ENCODE results near the gene ITGAD.

ITGAD gene

GRCh38 chr16:31464348-31464769 is 71.2 kb downstream of the ITGAD start (continued):
- TF ChIP-seq ZNF629 (tag by site-specific recombination; IDR thresholded peaks at IDR 0.05): no peak

- no peak overlapping the region for H3K4me3 ChIP-seq (ENCODE audit: low read depth, low read length)
- no peak overlapping the region for H3K27ac ChIP-seq (ENCODE audit: extremely low read depth, low read depth, low read length)
- ChIA-PET CTCF (no interaction called here), POLR2A (no interaction called here)
- TF ChIP-seq AEBP2 (tag by site-specific recombination; IDR thresholded peaks at IDR 0.05; ENCODE audit: borderline replicate concordance) (no peak), ZNF658 (tag by site-specific recombination; IDR thresholded peaks at IDR 0.05) (no peak), ZSCAN30 (tag by site-specific recombination; IDR thresholded peaks at IDR 0.05) (no peak), SP7 (tag by site-specific recombination; IDR thresholded peaks at IDR 0.05) (no peak), ZNF211 (tag by site-specific recombination; IDR thresholded peaks at IDR 0.05; ENCODE audit: low read depth) (no peak), ZNF529 (tag by site-specific recombination; IDR thresholded peaks at IDR 0.05; ENCODE audit: insufficient replicate concordance) (no peak), ZNF292 (tag by site-specific recombination; IDR thresholded peaks at IDR 0.05; ENCODE audit: borderline replicate concordance, low read depth) (no peak), MYNN (tag by site-specific recombination; IDR thresholded peaks at IDR 0.05; ENCODE audit: borderline replicate concordance) (no peak), ZNF19 (tag by site-specific recombination; IDR thresholded peaks at IDR 0.05; ENCODE audit: low read depth) (no peak), ZFHX2 (tag by site-specific recombination; conservative IDR thresholded peaks at IDR 0.05) (no peak), KLF7 (tag by site-specific recombination; IDR thresholded peaks at IDR 0.05; ENCODE audit: borderline replicate concordance) (no peak), ZNF664 (tag by site-specific recombination; IDR thresholded peaks at IDR 0.05) (no peak), ZNF223 (tag by site-specific recombination; IDR thresholded peaks at IDR 0.05) (no peak), ZNF423 (tag by site-specific recombination; IDR thresholded peaks at IDR 0.05) (no peak), ZIC2 (tag by site-specific recombination; IDR thresholded peaks at IDR 0.05) (no peak), ZNF133 (tag by site-specific recombination; IDR thresholded peaks at IDR 0.05) (no peak), KLF17 (tag by site-specific recombination; IDR thresholded peaks at IDR 0.05) (no peak), ZNF548 (tag by site-specific recombination; IDR thresholded peaks at IDR 0.05) (no peak)
- no peaks in the 10 kb centered on the region for H3K4me1 ChIP-seq (ENCODE audit: control insufficient read depth, insufficient read depth, low read length)
- H3K9me3 ChIP-seq (ENCODE audit: control insufficient read depth, insufficient read depth, low read depth, low read length): no peaks in the 10 kb centered on the region
- H3K36me3 ChIP-seq (ENCODE audit: control insufficient read depth in 2 of 2, insufficient read depth in 1 of 2, low read length in 2 of 2): peaks cover 0 to 49% of the 10 kb centered on the region in 2 experiments; a peak in 2 of 3 replicates
Measured at GRCh38 chr16:31464781-31465260, 71.7 kb downstream of the ITGAD start.

GRCh38 chr16:31465788-31466370 is 72.7 kb downstream of the ITGAD start:
- Histone ChIP-seq H3K36me3 (ENCODE audit: control insufficient read depth in 2 of 2, insufficient read depth in 1 of 2, low read length in 2 of 2) (peaks cover 0 to 49% of the 10 kb centered on the region in 2 experiments; a peak in 2 of 3 replicates), H3K27ac (ENCODE audit: extremely low read depth, low read depth, low read length) (no peak overlapping the region), H3K4me3 (ENCODE audit: low read depth, low read length) (no peak overlapping the region), H3K9me3 (ENCODE audit: control insufficient read depth, insufficient read depth, low read depth, low read length) (no peaks in the 10 kb centered on the region), H3K4me1 (ENCODE audit: control insufficient read depth, insufficient read depth, low read length) (no peaks in the 10 kb centered on the region)
- CTCF ChIA-PET: no interaction called here
- POLR2A ChIA-PET: no interaction called here
- TF ChIP-seq ZBTB11 (tag by site-specific recombination; conservative IDR thresholded peaks at IDR 0.05; ENCODE audit: low read depth) (no peak), KLF7 (tag by site-specific recombination; IDR thresholded peaks at IDR 0.05; ENCODE audit: borderline replicate concordance) (no peak), TRIM28 (IDR thresholded peaks at IDR 0.05; ENCODE audit: borderline replicate concordance, low read length) (no peak)
